Activated T-helper 9 cell treated with anti-CD3 and anti-CD28 coated beads, Interleukin-2, amount 50 U/mL, for 16 hours (primary cell): Measurements from ENCODE around the gene FIGNL2.

Experiments used
- DNase-seq: peaks from one replicate; pipeline ENCODE4 v3.0.0-alpha.2; 2020; ENCODE audit warnings: low read depth

Gene FIGNL2

DNA sequence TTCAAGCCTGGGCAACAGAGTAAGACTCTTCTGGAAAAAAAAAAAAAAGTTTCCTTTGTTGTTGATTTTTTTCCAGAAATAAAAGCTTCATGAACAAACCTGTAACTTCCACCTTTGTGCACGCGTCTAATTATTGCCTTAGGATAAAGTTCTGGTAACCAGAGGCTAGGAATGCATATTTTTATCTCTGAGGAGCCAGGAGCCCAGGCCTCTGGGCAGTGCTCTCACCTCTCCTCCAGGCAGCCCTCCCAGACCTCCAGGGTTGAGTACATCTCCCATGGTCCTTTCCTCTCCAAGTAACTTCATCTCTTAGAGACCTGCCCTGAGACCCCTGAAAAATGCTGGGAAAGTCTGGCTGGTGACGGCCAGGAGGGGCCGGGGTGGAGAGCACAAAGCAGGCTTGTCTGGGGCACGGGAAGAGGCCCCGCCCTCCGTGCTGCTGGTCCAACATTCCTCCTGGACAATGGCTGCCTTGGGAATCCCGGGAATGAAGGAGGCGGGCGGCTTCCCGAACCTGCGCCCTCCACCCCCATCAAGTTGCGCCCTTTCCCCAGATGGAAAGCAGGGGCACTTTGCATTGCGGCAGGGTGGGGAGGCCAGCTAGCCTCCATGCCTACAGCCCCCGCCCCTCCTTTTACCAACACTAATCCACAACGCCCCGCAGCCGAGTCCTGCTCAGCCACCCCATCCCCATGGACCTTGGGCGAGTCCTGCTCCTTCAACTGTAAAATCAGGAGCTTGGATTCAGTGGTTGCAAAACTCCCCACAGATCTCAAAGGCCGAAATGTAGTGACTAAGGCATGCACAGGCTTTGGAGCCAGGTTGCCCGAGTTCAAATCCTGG, 7.3 kb upstream of the FIGNL2 start:
- no peak for DNase-seq

GRCh38 chr12:51852404-51853137, 4.1 kb upstream of the FIGNL2 start:
- DNase-seq = no peak

- no peak for DNase-seq
These were observed 3.1 kb upstream of the FIGNL2 start for GRCh38 chr12:51851413-51852124.

GRCh38 chr12:51850965-51851299, 2.4 kb upstream of the FIGNL2 start:
- DNase-seq = no peak

GRCh38 chr12:51850081-51850964, 1.8 kb upstream of the FIGNL2 start:
- no peak for DNase-seq

- no peak for DNase-seq
These were observed 570 bp upstream of the FIGNL2 start for GRCh38 chr12:51848841-51849735.

DNA sequence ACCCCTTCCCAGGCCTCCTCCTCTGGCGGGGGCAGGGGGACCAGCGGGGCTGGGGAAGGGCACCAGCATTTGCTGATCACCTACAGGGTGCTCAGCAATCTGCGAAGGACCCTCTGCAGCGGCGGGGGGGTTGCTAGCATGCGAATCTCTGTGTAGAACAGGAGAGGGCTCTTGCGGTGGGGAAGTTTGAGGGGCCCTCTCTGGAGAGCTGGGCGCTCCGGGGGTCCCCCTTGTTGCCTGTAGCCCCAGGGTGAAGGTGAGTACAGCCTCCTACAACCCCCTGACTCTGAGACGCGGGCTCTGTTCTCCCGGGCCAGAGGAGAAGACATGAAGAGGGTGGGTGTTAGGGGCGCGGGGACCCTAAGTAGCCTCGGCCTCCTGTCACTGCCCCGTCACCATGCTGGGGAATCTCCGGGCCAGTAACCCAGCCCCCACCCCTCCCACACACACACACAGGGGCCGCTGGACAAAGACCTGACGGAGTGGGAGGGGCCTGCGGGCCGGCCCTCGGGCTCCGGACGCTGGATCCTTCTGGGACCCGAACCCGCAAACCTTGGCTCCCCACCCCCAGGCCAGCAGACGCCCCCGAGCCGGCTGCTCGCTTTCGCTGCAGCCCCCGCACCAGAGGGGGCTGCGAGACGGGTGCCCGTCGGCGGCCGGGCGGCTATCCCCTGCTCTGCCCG, 734 bp downstream of the FIGNL2 start:
- no peak for DNase-seq

GRCh38 chr12:51846911-51847642, 1.4 kb downstream of the FIGNL2 start:
- DNase-seq = no peak

GRCh38 chr12:51846271-51846691, 2.2 kb downstream of the FIGNL2 start:
- no peak for DNase-seq

- no peak for DNase-seq
These were observed 3.0 kb downstream of the FIGNL2 start for GRCh38 chr12:51845482-51845881.

- DNase-seq = no peak
These were observed 3.7 kb downstream of the FIGNL2 start for GRCh38 chr12:51844854-51845253.

GRCh38 chr12:51841727-51842126, 6.8 kb downstream of the FIGNL2 start:
- no peak for DNase-seq

DNA sequence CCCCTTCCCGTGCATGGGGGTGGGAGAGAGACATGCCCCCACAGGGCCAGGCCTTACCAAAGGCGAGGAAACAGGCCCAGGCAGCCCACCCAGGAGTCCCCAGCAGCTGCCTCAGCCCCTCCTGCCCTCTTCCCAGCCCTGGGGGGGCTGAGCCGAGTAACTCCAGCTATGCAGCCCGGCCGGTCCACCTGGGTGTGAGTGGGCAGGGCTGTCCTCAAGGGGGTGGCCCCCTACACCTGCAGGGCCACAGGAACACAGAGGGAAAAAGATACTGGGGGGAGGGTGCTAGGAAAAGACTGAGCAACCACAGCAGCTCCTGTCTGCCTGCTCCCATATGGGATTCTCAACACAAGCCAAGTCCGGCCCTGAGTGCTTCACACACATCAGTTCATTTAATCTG, 7.6 kb downstream of the FIGNL2 start:
- no peak for DNase-seq

- no peak for DNase-seq
These were observed 9.1 kb downstream of the FIGNL2 start for GRCh38 chr12:51839310-51839947.

DNA sequence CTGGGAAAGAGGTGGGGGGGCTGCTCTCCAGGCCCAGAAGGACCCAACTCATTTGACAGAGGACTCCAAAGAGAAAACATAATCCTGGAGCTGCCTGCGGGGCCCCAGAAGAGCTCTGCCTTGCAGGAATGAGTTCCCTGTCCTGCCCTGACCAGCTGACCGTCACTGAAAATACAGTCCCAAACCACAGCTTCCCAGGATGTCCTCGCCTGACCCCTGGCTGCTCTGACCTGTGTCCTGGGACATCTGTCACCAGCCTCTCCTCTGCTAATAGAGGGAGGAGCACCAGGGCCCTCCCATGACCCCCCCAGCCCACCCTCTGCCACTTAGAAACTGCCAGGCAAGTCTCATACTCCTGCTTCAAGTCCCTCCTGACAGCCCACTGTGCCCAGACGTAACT, 9.8 kb downstream of the FIGNL2 start:
- no peak for DNase-seq

DNA sequence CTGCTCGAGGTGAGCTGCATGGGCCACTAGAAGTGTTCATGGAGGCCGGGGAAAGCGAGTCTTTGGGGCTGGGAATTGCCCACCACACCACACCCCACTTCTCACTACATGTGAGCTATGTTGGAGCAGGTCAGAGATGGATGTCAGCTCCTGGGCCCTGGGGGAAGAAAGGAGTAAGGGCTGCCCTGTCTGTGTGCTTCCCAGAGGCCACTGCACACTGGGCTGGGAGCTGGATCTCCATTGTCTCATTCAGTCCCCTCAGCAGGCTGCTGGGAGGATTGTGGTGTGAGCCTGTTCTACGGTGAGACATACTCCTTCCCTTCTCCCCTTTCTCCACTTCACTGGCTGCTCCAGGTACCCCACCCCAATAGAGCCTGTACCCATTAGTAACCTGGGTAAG, 10.5 kb downstream of the FIGNL2 start:
- DNase-seq = no peak

- no peak for DNase-seq
These were observed 11.2 kb downstream of the FIGNL2 start for GRCh38 chr12:51837286-51837685.

GRCh38 chr12:51836827-51837173, 11.7 kb downstream of the FIGNL2 start:
- DNase-seq = no peak
